ENCODE data around the gene AEBP1.

GRCh38 chr7:44138698-44139097 lies 34.6 kb downstream of the AEBP1 start:
- no peak for TF ChIP-seq GATA2 (IDR thresholded peaks at IDR 0.05; ENCODE audit: low read depth, low read length)
- TF ChIP-seq GATA3 (IDR thresholded peaks at IDR 0.05; ENCODE audit: low read depth, low read length): no peak

Measured in SH-SY5Y (cell line).